Lung (tissue), 12 donors: ENCODE measurements around the gene APOBR. TPM values are rescaled to one million over a fixed set of nuclear protein-coding genes. Genes with fewer than 3 reads are reported as not detected.
A peak's percentile ranks its signal among the peaks of the same experiment; 100 is the strongest.

ENCODE experiments used
- ATAC-seq: fragments of 200-7000 bp; cut with Tn5 transposase; one replicate; pipeline ENCODE4 v1.9.1; 2020; ENCODE audit warnings: moderate number of reproducible peaks; ENCODE audit not compliant: insufficient read depth, low FRiP score
- DNase-seq, 3 donors: peaks; one replicate each; pipeline ENCODE4 v3.0.0-alpha.2; 2013 to 2017
- H3K27ac ChIP-seq, 2 donors: one replicate each; pipeline ENCODE4 v1.5.1; 2013; ENCODE audit warnings: mild to moderate bottlenecking in 2 of 2, moderate library complexity in 2 of 2, control low read depth in 1 of 2, inconsistent platforms in 1 of 2, low read depth in 1 of 2, low read length in 1 of 2
- H3K27me3 ChIP-seq, 3 donors: one replicate each; pipeline ENCODE4 v1.5.1; 2013; ENCODE audit warnings: low read length in 2 of 3; ENCODE audit not compliant: control insufficient read depth in 3 of 3, insufficient read depth in 3 of 3
- H3K36me3 ChIP-seq, 4 donors: one replicate each; pipeline ENCODE4 v1.5.1; 2013; ENCODE audit warnings: low read length in 4 of 4, mild to moderate bottlenecking in 1 of 4, moderate library complexity in 1 of 4; ENCODE audit not compliant: control insufficient read depth in 4 of 4, insufficient read depth in 4 of 4
- H3K4me1 ChIP-seq, 5 donors: one replicate each; pipeline ENCODE4 v1.5.1; 2013; ENCODE audit warnings: low read length in 5 of 5, mild to moderate bottlenecking in 2 of 5, moderate library complexity in 1 of 5; ENCODE audit not compliant: control insufficient read depth in 5 of 5, insufficient read depth in 5 of 5
- H3K4me3 ChIP-seq: one replicate; pipeline ENCODE4 v1.5.1; 2013; ENCODE audit warnings: mild to moderate bottlenecking, control low read depth, moderate library complexity
- H3K9ac ChIP-seq, 2 donors: one replicate each; pipeline ENCODE4 v1.5.1; 2013; ENCODE audit warnings: low read length in 2 of 2, control low read depth in 1 of 2; ENCODE audit not compliant: insufficient read depth in 1 of 2
- H3K9me3 ChIP-seq, 4 donors: one replicate each; pipeline ENCODE4 v1.5.1; 2013; ENCODE audit warnings: low read length in 3 of 4, mild to moderate bottlenecking in 1 of 4, moderate library complexity in 1 of 4; ENCODE audit not compliant: control insufficient read depth in 4 of 4, insufficient read depth in 3 of 4
- WGBS, 2 donors: extraction: QIAGEN DNeasy Blood & Tissue Kit; methylation state at CpG; one replicate each; pipeline ENCODE4 v1.1.7; 2013; 5-methylcytosine and 5-hydroxymethylcytosine counted together
- polyA plus RNA-seq, 2 donors: library from polyadenylated mRNA; stranded (reverse); fragments of 200-250 nt; gene quantifications; one replicate each; pipeline ENCODE4 v1.2.1, GENCODE V29; 2013
- total RNA-seq, 2 donors: library from RNA; depleted of rRNA in 1 of 2; stranded (reverse); fragments of >200 nt in 1 of 2; gene quantifications; one replicate each; pipeline ENCODE4 v1.2.1, GENCODE V29; 2014 to 2021
- TF ChIP-seq, protein P1 (sequence below): IDR thresholded peaks from 2 replicates; pipeline ENCODE4 v1.5.1; 2012; ENCODE audit warnings: mild to moderate bottlenecking; ENCODE audit errors: control extremely low read depth, extremely low read depth
- donor health status: control.
- donor health status: control.
- donor health status: Bipolar disorder and iron deficiency.
- donor health status: healthy.
- donor health status: DM: yes; HTN: yes; CAD: no.

APOBR gene
- total and polyA plus RNA-seq, 4 donors = 8.0 to 43.2 (median 25.4) TPM

DNA sequence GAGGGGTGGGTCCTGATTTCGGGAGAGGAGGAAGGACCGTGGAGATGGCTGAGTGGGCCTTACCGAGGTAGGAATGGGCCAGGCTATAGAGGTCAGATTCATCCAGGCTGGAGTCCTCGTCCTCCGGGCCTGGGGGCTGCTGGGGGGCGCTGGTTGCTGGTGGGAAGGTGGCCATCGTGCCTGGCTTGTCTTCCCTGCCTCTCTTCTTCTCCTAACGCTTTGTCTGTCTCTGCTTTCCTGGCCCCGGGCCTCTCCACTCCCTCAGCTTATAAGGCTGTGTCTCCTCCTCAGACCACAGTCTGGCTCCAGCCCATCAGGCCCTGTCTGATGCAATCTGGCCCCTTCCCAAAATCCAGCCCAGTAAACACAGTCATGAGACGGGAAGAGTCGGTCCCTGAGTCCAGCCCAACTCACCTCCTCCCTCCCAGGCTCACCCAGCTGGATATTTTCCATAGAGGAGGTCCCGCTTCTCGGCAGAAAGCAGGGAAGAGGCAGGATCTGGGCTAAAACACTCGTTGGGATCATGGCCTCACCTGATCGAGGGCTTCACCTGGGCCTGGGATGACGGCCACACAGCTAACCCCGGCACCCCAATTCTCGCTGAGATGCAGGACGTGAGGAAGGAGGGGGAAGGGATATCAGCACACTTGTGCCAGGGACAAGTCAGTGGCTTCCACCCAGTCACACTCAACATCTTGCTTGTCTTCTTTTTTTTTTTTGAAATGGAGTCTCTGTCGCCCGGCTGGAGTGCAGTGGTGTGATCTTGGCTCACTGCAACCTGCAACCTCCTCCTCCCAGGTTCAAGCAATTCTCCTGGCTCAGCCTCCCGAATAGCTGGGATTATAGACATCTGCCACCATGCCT, 44.5 kb downstream of the APOBR start, which contains the start of gene NUPR1:
Gene NUPR1, minus strand, starts transcription at position 242 of the 864 bp plus-strand sequence. Its CDS starts 67 bp downstream, at position 175.
- peak within 1 kb of the TSS; percentile 48 to 65 for H3K9ac ChIP-seq
- TF ChIP-seq, protein P1, sequence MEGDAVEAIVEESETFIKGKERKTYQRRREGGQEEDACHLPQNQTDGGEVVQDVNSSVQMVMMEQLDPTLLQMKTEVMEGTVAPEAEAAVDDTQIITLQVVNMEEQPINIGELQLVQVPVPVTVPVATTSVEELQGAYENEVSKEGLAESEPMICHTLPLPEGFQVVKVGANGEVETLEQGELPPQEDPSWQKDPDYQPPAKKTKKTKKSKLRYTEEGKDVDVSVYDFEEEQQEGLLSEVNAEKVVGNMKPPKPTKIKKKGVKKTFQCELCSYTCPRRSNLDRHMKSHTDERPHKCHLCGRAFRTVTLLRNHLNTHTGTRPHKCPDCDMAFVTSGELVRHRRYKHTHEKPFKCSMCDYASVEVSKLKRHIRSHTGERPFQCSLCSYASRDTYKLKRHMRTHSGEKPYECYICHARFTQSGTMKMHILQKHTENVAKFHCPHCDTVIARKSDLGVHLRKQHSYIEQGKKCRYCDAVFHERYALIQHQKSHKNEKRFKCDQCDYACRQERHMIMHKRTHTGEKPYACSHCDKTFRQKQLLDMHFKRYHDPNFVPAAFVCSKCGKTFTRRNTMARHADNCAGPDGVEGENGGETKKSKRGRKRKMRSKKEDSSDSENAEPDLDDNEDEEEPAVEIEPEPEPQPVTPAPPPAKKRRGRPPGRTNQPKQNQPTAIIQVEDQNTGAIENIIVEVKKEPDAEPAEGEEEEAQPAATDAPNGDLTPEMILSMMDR = no peak
- peaks cover 0 to 3% (median 0%) of the 10 kb centered on the region in 4 donors for H3K9me3 ChIP-seq
- H3K27me3 ChIP-seq = no peaks in the 10 kb centered on the region
- H3K36me3 ChIP-seq = peaks cover 0 to 5% (median 0%) of the 10 kb centered on the region in 4 donors
- ATAC-seq = peak; percentile 83
- peak within 1 kb of the TSS; percentile 75 for H3K4me3 ChIP-seq
- WGBS, 2 donors = 28 to 66% methylated on average over 22 of the region's 22 CpGs
- peaks cover 3 to 19% (median 6%) of the 10 kb centered on the region in 5 donors for H3K4me1 ChIP-seq
- H3K27ac ChIP-seq = peak within 1 kb of the TSS; percentile 91 to 93
- DNase-seq = peak; percentile 93 to 98 (median 97)

DNA sequence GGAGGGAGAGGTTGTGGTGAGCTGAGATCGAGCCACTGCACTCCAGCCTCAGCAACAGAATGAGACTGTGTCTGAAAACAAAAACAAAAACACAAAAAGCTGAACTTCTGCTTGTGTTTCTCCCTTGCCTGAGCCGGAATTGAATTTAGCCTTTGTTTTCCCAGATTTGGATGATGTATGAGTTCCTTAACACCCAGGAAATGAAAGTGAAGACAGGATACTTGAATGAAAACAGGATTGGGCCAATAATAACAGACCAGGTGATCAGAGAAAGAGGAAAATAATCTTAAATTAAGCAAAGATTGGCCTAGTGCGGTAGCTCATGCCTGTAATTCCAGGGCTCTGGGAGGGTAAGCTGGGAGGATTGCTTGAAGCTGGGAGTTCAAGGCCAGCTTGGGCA, 45.9 kb downstream of the APOBR start:
- H3K4me1 ChIP-seq = peaks cover 0 to 19% (median 6%) of the 10 kb centered on the region in 5 donors
- ATAC-seq = no peak
- no peak overlapping the region for H3K9ac ChIP-seq
- H3K36me3 ChIP-seq = peaks cover 0 to 5% (median 0%) of the 10 kb centered on the region in 4 donors
- no peaks in the 10 kb centered on the region for H3K27me3 ChIP-seq
- WGBS, 2 donors = 83 to 89% methylated on average over 3 of the region's 3 CpGs
- TF ChIP-seq, protein P1 = no peak
- H3K9me3 ChIP-seq = peaks cover 0 to 3% (median 0%) of the 10 kb centered on the region in 4 donors
- H3K4me3 ChIP-seq = no peak overlapping the region
- peak in 1 of 3 donors; percentile 14 for DNase-seq
- H3K27ac ChIP-seq = no peak overlapping the region

DNA sequence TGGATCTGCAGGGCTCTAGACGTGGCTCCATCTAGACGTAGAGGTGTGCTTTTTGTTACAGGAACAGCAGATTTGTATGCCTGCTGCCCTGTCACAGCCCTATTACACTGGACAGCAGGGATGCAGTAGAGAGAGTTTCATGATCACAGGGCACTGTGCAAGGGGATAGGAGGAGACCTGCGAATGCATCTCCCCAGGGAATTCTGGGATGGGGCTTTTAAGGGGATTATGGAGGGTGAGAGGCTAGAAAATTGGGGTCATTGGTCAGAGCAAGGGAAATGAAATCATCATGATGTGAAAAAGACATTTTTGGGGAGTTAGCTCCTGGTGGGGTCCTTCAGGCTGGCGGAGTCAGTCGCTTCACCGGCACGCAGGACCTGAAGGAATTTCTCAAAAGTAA, 48.2 kb downstream of the APOBR start:
- WGBS, 2 donors = 59 to 83% methylated on average over 7 of the region's 7 CpGs
- Histone ChIP-seq H3K9ac (no peak overlapping the region), H3K4me3 (no peak overlapping the region), H3K4me1 (peaks cover 0 to 12% (median 5%) of the 10 kb centered on the region in 5 donors), H3K27me3 (no peaks in the 10 kb centered on the region), H3K36me3 (no peaks in the 10 kb centered on the region), H3K27ac (peak overlapping the region in 1 of 2 donors; percentile 68), H3K9me3 (peaks cover 0 to 3% (median 0%) of the 10 kb centered on the region in 4 donors)
- no peak for DNase-seq
- TF ChIP-seq, protein P1 = no peak
- no peak for ATAC-seq
